ENCODE measurements around the gene FARP1.

FARP1 gene

DNA sequence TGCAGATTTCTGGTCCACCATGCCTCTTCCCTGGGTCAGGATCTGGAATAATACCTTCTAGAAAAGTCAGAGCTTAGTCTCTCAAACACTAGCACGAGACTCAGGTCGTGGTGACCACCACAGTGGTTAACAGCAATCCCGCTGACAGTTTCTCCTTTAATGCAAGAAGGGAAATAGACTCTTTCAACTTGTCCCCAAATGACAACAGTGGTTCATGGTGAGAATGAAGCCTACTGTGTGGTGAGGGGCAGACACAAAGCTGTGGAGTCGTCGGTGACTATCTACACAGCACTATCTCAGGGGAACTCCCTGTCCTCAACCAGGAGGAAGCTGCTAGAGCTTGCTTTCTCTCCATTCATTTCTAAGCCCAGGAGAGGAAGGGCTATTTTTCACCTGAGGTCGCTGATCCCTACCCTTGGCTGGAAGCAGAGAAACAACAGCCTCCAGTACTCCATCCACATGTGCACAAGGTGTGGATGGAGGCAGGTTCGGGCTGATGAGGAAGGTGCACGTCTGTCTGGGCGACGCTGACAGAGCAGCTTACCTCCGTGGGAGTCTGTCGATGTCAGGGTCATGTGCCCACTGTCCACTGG, 361.6 kb downstream of the FARP1 start:
- no peak for DNase-seq (ENCODE audit: low read depth in 2 of 2)
